WTC11 (cell line): ENCODE measurements around the gene SHCBP1.

ENCODE experiments used
- ATF3 ChIP-seq: sonication (generic); formaldehyde crosslinking; conservative IDR thresholded peaks from 2 replicates; pipeline ENCODE4 v1.8.1; 2022; ENCODE audit warnings: mild to moderate bottlenecking, missing genetic modification reagents
- CBFB ChIP-seq: sonication (generic); formaldehyde crosslinking; IDR thresholded peaks from 2 replicates; pipeline ENCODE4 v1.8.1; 2022; ENCODE audit warnings: mild to moderate bottlenecking, low read depth, missing genetic modification reagents
- CREB1 ChIP-seq: sonication (generic); formaldehyde crosslinking; IDR thresholded peaks from 2 replicates; pipeline ENCODE4 v1.8.0; 2023; ENCODE audit warnings: mild to moderate bottlenecking, missing genetic modification reagents
- CTCF ChIP-seq: fragments of 200-600 bp; IDR thresholded peaks from 2 replicates; pipeline ENCODE4 v1.8.0; 2022; ENCODE audit warnings: antibody characterized with exemption
- GABPB1 ChIP-seq: sonication (generic); formaldehyde crosslinking; IDR thresholded peaks from 2 replicates; pipeline ENCODE4 v1.8.1; 2023; ENCODE audit warnings: mild to moderate bottlenecking, missing genetic modification reagents
- IRF2 ChIP-seq: sonication (generic); formaldehyde crosslinking; IDR thresholded peaks from 2 replicates; pipeline ENCODE4 v1.8.0; 2022; ENCODE audit warnings: low read depth, missing genetic modification reagents, borderline replicate concordance
- JUN ChIP-seq: sonication (generic); formaldehyde crosslinking; IDR thresholded peaks from 2 replicates; pipeline ENCODE4 v1.8.0; 2023; ENCODE audit warnings: mild to moderate bottlenecking, missing genetic modification reagents
- MAX ChIP-seq: sonication (generic); formaldehyde crosslinking; IDR thresholded peaks from 2 replicates; pipeline ENCODE4 v1.8.0; 2022; ENCODE audit warnings: mild to moderate bottlenecking, missing genetic modification reagents
- NR3C1 ChIP-seq: sonication (generic); formaldehyde crosslinking; conservative IDR thresholded peaks from 2 replicates; pipeline ENCODE4 v1.8.1; 2023; ENCODE audit warnings: low read depth, mild to moderate bottlenecking, missing genetic modification reagents
- SP1 ChIP-seq: sonication (generic); formaldehyde crosslinking; conservative IDR thresholded peaks from 2 replicates; pipeline ENCODE4 v1.8.1; 2022; ENCODE audit warnings: missing genetic modification reagents
- USF2 ChIP-seq: sonication (generic); formaldehyde crosslinking; IDR thresholded peaks from 2 replicates; pipeline ENCODE4 v1.8.1; 2023; ENCODE audit warnings: mild to moderate bottlenecking, missing genetic modification reagents, moderate library complexity
- ZBTB21 ChIP-seq: sonication (generic); formaldehyde crosslinking; IDR thresholded peaks from 2 replicates; pipeline ENCODE4 v1.8.1; 2023; ENCODE audit warnings: mild to moderate bottlenecking, missing genetic modification reagents, borderline replicate concordance
- ZNF263 ChIP-seq: sonication (generic); formaldehyde crosslinking; IDR thresholded peaks from 2 replicates; pipeline ENCODE4 v1.8.1; 2022; ENCODE audit warnings: low read depth, mild to moderate bottlenecking, moderate library complexity, missing genetic modification reagents
- TF ChIP-seq, protein P1 (sequence below): sonication (generic); formaldehyde crosslinking; IDR thresholded peaks from 2 replicates; pipeline ENCODE4 v1.8.1; 2023; ENCODE audit warnings: mild to moderate bottlenecking, missing genetic modification reagents, borderline replicate concordance

DNA sequence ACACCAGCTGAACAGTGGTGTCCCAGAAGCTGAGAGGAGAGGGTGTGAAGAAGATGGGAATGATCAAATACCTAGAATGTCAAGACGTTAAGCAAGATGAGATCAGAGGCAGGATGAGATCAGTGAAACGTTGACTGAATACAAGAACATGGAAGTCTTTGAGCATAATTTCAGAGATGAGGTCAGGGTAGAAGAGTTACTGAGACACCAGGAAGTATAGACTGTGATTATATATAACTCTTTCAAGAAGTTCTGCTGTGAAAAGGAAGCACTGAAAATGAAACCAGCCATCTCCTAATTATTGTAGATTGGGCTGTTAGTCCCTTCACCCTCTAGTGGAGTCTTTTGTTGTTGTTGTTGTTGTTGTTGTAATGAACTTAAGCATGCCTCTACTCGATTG, 9.1 kb downstream of the SHCBP1 start:
- TF ChIP-seq CTCF (no peak), ATF3 (CRISPR knock-in tag) (no peak), GABPB1 (CRISPR knock-in tag) (no peak), ZBTB21 (CRISPR knock-in tag) (no peak), IRF2 (CRISPR knock-in tag) (no peak), USF2 (CRISPR knock-in tag) (no peak), MAX (CRISPR knock-in tag) (no peak), CBFB (CRISPR knock-in tag) (no peak), NR3C1 (no peak), CREB1 (CRISPR knock-in tag) (no peak), JUN (CRISPR knock-in tag) (no peak), ZNF263 (CRISPR knock-in tag) (no peak), SP1 (CRISPR knock-in tag) (no peak)
- TF ChIP-seq, protein P1, sequence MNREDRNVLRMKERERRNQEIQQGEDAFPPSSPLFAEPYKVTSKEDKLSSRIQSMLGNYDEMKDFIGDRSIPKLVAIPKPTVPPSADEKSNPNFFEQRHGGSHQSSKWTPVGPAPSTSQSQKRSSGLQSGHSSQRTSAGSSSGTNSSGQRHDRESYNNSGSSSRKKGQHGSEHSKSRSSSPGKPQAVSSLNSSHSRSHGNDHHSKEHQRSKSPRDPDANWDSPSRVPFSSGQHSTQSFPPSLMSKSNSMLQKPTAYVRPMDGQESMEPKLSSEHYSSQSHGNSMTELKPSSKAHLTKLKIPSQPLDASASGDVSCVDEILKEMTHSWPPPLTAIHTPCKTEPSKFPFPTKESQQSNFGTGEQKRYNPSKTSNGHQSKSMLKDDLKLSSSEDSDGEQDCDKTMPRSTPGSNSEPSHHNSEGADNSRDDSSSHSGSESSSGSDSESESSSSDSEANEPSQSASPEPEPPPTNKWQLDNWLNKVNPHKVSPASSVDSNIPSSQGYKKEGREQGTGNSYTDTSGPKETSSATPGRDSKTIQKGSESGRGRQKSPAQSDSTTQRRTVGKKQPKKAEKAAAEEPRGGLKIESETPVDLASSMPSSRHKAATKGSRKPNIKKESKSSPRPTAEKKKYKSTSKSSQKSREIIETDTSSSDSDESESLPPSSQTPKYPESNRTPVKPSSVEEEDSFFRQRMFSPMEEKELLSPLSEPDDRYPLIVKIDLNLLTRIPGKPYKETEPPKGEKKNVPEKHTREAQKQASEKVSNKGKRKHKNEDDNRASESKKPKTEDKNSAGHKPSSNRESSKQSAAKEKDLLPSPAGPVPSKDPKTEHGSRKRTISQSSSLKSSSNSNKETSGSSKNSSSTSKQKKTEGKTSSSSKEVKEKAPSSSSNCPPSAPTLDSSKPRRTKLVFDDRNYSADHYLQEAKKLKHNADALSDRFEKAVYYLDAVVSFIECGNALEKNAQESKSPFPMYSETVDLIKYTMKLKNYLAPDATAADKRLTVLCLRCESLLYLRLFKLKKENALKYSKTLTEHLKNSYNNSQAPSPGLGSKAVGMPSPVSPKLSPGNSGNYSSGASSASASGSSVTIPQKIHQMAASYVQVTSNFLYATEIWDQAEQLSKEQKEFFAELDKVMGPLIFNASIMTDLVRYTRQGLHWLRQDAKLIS (CRISPR knock-in tag) = no peak
